Left colon (tissue), 2 donors: ENCODE measurements around the gene CGB7. TPM values are rescaled to one million over a fixed set of nuclear protein-coding genes. Genes with fewer than 3 reads are reported as not detected.
"Not testable (repeated sequence)": the region's sequence is repeated elsewhere in the genome, so short reads cannot be mapped to it uniquely, and the experiment has no call there.

Experiments
- ATAC-seq: fragments of 200-7000 bp; cut with Tn5 transposase; one replicate; pipeline ENCODE4 v1.9.1; 2020; ENCODE audit warnings: mild to moderate bottlenecking, moderate library complexity
- DNase-seq, 2 donors: peaks; one replicate each; pipeline ENCODE4 v3.0.0-alpha.2; 2020
- intact Hi-C, 2 donors: fragments of 100-400 bp; cut with DNase I in 1 of 2; cut with micrococcal nuclease in 1 of 2; formaldehyde crosslinking; loops; one replicate each; pipeline versions ENCODE4 v1.11.2 to v1.14.0; 2022; cut with DNase I, micrococcal nuclease
- total RNA-seq, 2 donors: library from RNA; stranded (reverse); fragmentation: NEBNext Ultra II Directional; extraction: Animal tissue kit (Norgen Biotek cat#: 25700); gene quantifications; one replicate each; pipeline ENCODE4 v1.2.1, GENCODE V29; 2021
- donor health status: DM: no; HTN: no; CAD: no.
- donor health status: DM: yes; HTN: yes; CAD: no.

CGB7 gene
- total RNA-seq, 2 donors from 2014 or later, result not detected

DNA sequence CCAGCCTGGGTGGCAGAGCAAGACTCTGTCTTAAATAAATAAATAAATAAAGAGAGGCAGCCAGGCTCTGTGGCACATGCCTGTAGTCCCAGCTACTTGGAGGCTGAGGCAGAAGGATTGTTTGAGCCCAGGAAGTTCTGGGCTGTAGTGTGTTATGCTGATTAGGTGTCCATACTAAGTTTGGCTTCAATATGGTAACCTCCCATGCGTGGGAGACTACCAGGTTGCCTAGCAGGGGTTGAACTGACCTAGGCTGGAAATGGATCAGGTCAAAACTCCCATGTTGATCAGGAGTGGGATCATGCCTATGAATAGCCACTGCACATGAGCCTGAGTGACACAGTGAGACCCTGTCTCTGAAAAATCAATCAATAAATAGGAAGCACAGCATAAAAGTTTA lies 23.7 kb upstream of the CGB7 start:
- ATAC-seq, result no peak
- intact Hi-C loops, result no loop called here
- DNase-seq, result no peak

DNA sequence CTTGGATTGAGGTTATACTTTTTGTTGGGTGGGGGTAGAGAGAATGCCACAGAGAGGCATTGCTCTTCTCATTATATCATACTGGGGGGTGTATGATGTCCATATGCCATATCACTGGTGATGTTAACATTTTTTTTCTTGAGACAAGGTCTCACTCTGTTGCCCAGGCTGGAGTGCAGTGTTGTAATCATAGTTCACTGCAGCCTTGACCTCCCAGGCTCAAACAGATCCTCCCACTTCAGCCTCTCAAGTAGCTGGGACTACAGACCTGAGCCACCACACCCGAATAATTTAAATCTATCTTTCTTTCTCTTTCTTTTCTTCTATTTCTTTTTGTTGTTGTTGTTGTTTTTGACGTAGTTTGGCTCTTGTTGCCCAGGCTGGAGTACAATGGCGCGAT lies 22.8 kb upstream of the CGB7 start:
- ATAC-seq (no peak), DNase-seq (no peak)
- intact Hi-C loops, result no loop called here

GRCh38 chr19:49074869-49075268 lies 17.3 kb upstream of the CGB7 start:
- ATAC-seq (peak; percentile 74), DNase-seq (peak; percentile 65 to 80)
- intact Hi-C loops, result not testable (repeated sequence)

- ATAC-seq, result peak; percentile 59
- DNase-seq, result no peak
- intact Hi-C loops, result no loop called here
Measured at GRCh38 chr19:49073514-49074378, 16.2 kb upstream of the CGB7 start.

DNA sequence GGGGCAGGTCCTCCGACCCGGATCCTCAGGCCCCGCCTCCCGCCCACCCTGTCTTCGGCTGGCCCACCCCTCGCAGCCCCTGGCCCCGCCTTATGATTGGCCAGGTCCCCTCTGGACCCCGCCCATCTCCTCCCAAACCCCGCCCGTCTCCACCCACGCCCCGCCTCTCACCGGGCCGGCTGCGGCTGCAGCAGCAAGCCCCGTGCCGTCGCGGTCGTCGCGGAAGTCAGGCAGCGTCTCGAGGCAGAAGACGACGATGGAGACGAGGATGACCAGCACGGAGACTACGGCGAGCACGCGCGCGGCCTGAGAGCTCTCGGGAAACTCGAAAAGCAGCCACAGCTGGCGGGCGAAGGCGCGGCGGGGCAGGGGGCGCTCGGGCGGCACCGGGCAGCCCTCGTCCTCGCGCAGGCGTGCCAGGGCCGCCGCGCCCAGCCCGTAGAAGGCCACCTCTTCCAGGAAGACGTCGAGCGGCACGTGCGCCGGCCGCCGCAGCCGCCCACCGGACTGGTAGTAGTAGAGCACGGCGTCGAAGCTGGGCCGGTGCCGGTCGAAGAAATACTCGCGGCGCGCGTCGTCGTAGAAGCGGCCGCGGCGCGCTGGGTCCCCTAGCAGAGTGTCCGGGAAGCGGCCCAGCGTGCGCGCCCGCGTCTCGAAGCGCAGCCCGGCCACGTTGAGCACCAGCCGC lies 14.5 kb upstream of the CGB7 start:
- intact Hi-C loops, result no loop called here
- peak; percentile 39 for ATAC-seq
- peak in 1 of 2 donors; percentile 20 for DNase-seq

DNA sequence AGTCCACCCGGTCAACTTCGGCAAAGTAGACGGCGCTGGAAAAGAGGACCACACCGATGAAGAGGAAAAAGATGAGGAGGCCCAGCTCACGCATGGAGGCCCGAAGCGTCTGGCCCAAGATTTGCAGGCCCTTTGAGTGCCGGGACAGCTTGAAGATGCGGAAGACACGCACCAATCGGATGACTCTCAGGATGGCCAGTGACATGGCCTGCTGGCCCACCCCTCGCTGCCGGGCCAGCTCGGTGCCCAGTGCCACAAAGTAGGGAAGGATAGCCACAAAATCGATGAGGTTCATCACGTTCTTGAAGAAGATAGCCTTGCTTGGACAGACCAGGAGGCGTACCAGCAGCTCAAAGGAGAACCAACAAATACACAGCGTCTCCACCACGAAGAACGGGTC lies 12.9 kb upstream of the CGB7 start:
- intact Hi-C loops, result no loop called here
- DNase-seq (no peak), ATAC-seq (no peak)

DNA sequence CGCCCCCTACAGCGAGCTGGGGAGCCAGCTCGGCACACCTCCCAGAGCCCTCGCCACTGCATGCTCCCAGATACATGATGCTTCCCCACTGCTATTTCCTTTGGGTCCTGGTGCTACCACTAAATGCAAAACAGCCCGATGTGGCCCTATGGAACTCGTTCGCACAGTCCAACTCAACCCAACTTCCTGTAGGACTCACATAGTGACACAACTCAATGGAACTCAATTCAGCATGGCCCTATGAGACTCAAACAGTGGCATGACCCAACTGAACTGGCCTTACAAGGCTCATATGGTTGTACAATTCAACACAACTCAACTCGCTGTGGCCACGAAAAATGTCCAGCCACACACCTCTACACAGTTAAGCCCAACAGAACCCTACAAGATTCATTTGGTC lies 11.5 kb upstream of the CGB7 start:
- intact Hi-C loops, result no loop called here
- DNase-seq, result no peak
- ATAC-seq, result no peak

- intact Hi-C loops, result no loop called here
- ATAC-seq (no peak), DNase-seq (no peak)
Measured at GRCh38 chr19:49067554-49067953, 10.0 kb upstream of the CGB7 start.

- DNase-seq (no peak), ATAC-seq (no peak)
- intact Hi-C loops, result no loop called here
Measured at GRCh38 chr19:49065905-49066512, 8.5 kb upstream of the CGB7 start.

DNA sequence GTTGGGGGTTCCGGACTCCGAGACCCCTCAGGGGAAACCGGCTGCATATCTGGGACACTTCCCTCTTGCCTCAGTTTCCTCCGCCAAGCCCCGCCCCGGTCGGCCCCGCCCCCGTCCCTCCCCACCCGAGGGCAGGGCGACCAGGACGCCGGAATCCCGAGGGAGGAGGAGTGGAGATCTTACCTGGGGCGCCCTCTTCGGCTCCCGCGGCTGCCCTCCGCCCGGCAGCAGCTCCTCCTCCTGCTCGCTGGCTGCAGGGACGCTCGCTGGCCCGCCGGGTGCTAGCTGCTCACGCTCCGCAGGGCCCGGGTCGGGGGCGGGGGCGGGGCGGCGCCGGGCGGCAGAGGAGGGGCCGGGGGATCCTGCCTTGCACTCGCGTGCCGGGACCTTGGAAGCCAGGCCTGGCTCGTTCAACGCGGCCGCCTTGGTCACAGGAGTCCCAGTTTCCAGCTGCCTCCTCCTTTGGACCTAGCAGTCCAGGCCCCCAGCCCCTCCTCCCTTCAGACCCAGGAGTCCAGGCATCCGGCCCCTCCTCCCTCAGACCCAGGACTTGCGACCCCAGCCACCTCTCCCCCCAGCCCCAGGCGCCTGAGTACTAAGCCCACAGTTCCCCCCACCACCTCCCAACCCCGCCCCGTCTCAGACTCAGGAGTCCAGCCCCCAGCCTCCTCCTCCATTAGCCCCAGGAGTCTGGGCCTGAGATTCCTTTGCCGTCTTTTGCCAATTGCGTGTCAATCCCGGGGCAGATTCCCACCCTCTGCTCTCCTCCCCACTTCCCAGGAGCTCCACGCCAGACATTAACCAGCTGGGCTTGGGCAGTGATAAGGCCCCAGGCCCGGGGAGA lies 7.4 kb upstream of the CGB7 start, which contains the start of gene NTF4:
Gene NTF4, minus strand, starts transcription at position 51 of the 844 bp plus-strand sequence. CDS start 2,821 bp downstream, outside the sequence.
- intact Hi-C loops, result no loop called here

DNA sequence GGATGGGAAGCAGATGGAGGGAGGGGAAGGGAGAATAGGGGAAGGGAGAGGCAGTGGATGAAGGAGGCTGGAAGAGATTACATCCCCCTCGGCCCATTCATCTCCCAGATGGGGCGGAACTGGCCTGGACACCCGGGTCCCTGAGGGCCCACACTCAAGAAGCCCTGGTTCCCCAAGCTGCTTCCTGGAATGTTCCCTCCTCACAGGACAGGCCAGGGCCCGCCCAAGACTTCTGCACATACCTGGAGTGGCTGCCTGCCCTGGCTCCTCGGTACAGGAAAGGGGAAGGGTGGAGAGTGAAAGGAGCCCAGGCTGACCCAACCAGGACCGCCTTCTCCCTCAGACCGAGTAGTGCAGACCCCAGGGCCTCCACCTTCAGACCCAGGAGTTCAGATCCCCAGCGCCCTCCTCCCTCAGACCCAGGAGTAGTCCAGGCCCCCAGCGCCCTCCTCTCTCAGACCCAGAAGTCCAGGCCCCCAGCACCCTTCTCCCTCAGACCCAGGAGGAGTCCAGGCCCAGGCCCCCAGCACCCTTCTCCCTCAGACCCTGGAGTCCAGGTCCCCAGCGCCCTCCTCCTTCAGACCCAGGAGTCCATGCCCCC lies 6.6 kb upstream of the CGB7 start:
- intact Hi-C loops, result no loop called here
- peak; percentile 33 for ATAC-seq
- no peak for DNase-seq

More for the DNA sequence above, 7.4 kb upstream of the CGB7 start, which contains the start of gene NTF4:
- ATAC-seq, result peak; percentile 78
- peak in 1 of 2 donors; percentile 23 for DNase-seq

DNA sequence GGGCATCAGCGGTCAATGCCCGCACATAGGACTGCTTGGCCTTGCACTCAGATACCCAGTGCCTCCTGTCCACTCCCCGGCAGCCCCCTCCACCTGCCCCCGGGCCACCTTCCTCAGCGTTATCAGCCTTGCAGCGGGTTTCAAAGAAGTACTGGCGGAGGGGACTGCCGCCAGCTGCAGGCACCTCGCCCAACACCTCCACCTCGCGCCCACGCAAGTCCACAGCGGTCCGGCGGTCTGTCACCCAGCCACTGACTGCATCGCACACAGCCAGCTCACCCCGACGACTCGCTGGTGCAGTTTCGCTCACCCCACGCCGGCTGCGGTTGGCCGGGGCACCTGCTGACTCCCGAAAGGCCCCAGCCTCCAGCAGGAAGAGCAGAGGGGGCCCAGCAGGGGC lies 3.9 kb upstream of the CGB7 start:
- ATAC-seq (no peak), DNase-seq (no peak)
- intact Hi-C loops, result no loop called here

DNA sequence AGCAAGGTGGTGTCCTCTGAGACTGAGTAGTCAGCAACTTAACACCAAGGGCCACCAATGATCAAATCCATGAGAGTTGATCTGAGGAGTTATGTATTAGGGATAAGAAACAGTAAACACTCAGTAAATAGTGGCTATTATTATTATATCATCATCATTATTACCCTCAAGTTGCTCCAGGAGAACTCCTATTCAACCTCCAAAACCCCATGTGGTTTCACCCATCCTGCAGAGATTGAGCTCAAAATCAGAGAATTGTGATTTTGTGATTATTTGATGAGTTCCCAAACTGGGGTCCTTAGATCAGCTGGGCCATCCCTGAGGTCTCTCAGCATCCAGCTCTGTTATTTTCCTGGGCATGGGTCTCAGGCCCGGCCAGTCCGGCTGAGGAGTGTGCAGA lies 3.5 kb upstream of the CGB7 start:
- ATAC-seq, result no peak
- no peak for DNase-seq
- intact Hi-C loops, result no loop called here

DNA sequence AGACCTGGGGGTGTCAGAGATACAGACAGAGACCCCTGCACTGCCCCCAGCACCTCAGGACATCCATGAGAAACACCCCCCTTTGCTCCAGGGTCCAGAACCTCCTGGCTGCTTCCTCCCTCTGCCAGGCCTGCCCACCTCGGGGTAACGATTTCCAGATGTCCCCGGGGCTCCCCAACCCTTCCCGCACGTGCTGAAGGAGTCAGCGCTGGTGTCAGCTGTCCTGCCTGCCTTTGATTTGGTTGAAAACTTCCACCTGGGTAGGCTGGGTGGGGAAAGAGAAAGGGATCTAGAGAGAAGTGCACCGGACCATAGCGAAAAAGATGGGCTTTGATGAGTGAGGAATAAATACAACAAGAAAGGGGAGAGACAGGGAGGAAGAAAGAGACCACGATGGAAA lies 1.5 kb upstream of the CGB7 start:
- intact Hi-C loops, result no loop called here
- ATAC-seq (no peak), DNase-seq (no peak)

DNA sequence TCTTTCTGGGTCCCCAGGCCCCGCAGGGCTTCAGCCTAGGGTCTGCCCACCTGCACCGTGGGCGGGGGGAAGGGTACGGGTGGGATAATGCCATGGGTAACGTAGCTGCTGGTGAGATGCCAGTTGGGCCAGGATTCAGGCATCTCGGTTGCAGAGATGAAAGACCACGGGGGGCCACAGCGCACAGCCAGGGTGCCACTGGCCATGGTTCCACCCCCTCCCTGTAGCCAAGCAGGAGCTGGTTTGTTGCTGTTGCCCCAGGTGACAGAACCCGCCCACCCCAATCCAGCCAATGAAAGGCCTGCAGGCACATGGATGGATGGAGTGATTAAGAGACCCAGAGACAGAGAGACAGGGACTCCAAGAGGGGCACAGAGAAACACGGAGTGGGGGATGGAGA lies 1.0 kb upstream of the CGB7 start:
- intact Hi-C loops, result no loop called here
- ATAC-seq (no peak), DNase-seq (no peak)

DNA sequence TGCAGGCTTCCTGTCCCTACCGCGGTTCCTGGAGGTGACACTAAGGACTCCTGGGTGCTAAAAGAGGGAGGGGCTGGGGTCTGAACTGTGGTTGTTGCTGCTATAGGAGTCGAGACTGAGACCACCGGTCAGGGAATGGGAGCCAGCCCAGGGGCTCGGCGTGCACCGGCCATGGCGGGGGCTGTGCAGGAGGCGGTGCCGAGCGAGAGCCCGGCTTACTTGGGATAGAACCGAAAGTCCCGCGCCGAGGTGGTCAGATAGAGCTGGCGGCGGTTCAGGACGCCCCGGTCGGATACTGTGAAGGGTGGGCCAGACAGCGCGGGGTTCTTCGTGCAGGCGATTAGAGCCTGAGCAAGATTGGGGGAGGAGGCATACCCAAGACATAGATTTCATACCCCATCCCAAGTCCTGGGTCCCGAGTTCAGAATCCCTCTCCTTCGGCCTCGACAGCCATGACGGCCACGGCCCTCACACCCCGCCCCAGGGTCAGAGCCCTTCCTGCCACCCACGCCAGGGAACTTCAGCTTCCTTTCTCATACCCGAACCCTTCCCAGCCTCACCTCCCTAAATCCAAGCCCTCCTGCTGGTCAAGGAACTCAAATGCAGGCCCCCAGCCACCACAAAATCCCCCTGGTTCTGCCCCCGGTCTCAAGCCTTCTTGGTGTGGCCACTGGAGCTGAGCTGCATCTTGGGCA lies 500 bp downstream of the CGB7 start:
- DNase-seq, intact Hi-C loops: not testable (repeated sequence)
- ATAC-seq, result peak; percentile 25

DNA sequence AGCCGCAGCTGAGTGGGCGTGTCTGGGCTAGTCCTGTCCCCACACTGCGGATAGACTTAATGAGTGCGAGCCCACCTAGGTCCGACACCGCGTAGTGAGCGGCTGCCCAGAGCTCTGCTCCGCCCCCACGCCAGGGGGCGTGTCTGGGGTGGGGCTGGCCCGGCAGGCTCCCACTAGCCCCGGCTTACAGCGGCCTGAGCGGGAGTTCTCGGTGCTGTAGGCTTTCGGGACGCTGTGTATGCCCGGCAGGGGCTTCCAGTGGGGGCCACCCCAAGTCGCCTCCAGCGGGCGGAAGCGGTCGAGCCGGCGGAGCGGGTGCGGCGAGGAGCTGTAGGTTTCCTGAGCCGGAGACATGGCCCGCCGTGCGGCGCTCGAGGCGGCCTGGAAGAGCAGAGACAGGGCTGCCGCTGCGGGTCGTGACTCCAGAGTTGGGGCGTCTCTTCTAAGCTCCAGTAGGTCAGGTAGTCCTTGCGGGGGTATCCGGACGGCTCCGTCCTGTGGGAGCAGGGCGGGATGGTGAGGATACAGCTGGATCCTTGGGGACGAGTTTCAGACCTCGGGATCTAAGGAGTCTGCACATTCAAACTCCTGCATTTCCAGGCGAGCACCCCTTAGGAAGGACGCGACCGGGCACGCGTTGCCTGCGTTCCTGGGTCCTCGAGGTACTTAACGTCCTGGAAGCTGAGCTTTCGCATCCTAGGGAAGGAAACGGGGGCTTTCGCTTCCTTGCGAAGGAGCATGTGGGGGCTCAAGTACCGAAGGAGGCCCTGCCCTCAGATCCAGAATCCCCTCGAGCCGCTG lies 1.2 kb downstream of the CGB7 start:
- intact Hi-C loops, result no loop called here
- DNase-seq (peak; percentile 37 to 68), ATAC-seq (peak; percentile 86)
